Stomach (tissue), 4 donors: ENCODE measurements around the gene CERS6.

Experiments used
- EP300 ChIP-seq: sonication (generic); formaldehyde crosslinking; IDR thresholded peaks from one replicate; pipeline ENCODE4 v1.6.1; 2017; ENCODE audit warnings: antibody characterized with exemption
- POLR2A ChIP-seq, 4 donors: fragments of 450-650 bp; IDR thresholded peaks; one replicate each; pipeline ENCODE4 v1.6.1; 2016; ENCODE audit warnings: antibody characterized with exemption in 4 of 4, control low read depth in 2 of 4, mild to moderate bottlenecking in 1 of 4, moderate library complexity in 1 of 4
- POLR2AphosphoS5 ChIP-seq, 3 donors: sonication (generic); formaldehyde crosslinking; IDR thresholded peaks; one replicate each; pipeline ENCODE4 v1.6.1; 2016; ENCODE audit warnings: antibody characterized with exemption in 3 of 3
- TF ChIP-seq, protein P1 (sequence below), 7 experiments: fragments of 450-650 bp in 4 of 7; fragments of 200-600 bp in 3 of 7; sonication (generic) in 3 of 7; IDR thresholded peaks; one replicate each; pipeline ENCODE4 v1.5.1; 2016 to 2019; ENCODE audit warnings: antibody characterized with exemption in 7 of 7, control low read depth in 2 of 7, mild to moderate bottlenecking in 1 of 7

DNA sequence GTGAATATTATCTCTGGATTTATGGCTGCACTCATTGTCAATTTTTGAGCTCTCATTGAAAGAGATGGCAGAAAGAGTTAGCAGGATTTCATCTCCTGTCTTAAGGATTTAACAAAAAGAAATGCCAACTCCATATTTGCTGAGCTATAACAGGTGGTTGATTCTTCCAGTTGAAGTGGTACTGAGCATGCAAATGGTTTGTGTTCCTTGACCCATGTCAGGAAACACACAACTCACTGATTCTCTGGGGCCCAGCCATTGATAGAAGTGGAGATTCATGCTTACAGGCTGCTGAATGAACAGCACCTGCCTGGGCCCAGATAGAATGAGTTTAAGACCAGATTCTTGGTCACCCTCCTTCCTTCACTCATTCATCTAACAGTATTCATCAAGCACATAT, 128.8 kb downstream of the CERS6 start:
- TF ChIP-seq POLR2A (IDR thresholded peaks at IDR 0.05), result no peak
- TF ChIP-seq POLR2AphosphoS5 (IDR thresholded peaks at IDR 0.05), result no peak
- TF ChIP-seq, protein P1, sequence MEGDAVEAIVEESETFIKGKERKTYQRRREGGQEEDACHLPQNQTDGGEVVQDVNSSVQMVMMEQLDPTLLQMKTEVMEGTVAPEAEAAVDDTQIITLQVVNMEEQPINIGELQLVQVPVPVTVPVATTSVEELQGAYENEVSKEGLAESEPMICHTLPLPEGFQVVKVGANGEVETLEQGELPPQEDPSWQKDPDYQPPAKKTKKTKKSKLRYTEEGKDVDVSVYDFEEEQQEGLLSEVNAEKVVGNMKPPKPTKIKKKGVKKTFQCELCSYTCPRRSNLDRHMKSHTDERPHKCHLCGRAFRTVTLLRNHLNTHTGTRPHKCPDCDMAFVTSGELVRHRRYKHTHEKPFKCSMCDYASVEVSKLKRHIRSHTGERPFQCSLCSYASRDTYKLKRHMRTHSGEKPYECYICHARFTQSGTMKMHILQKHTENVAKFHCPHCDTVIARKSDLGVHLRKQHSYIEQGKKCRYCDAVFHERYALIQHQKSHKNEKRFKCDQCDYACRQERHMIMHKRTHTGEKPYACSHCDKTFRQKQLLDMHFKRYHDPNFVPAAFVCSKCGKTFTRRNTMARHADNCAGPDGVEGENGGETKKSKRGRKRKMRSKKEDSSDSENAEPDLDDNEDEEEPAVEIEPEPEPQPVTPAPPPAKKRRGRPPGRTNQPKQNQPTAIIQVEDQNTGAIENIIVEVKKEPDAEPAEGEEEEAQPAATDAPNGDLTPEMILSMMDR (IDR thresholded peaks at IDR 0.05), result no peak
- no peak for TF ChIP-seq EP300
